OCI-LY3 (cell line): ENCODE data around the gene CAB39.

Experiments used
- H2AFZ ChIP-seq: fragments of 200-600, 300-600 bp; shearing (Covaris generic); 2 replicates; pipeline ENCODE4 v1.6.0; 2014; ENCODE audit warnings: antibody characterized with exemption, low read depth, low read length
- H3K27ac ChIP-seq: fragments of 200-600, 300-600 bp; sonication (generic); 2 replicates; pipeline ENCODE4 v1.5.1; 2014; ENCODE audit warnings: mild to moderate bottlenecking, low read length, moderate library complexity, mixed read lengths
- H3K27me3 ChIP-seq: fragments of 200-600, 300-600 bp; sonication (generic); 2 replicates; pipeline ENCODE4 v1.6.1; 2014; ENCODE audit warnings: low read depth, low read length, mixed read lengths
- H3K36me3 ChIP-seq: fragments of 200-600, 300-600 bp; sonication (generic); replicated peaks from 2 replicates; pipeline ENCODE3; 2014; ENCODE audit warnings: low read depth, low read length, mixed read lengths
- H3K4me1 ChIP-seq: fragments of 300-600, 200-600 bp; sonication (generic); 2 replicates; pipeline ENCODE4 v1.6.1; 2014; ENCODE audit warnings: low read length, mixed read lengths
- H3K4me2 ChIP-seq: fragments of 200-600, 300-600 bp; sonication (generic); 2 replicates; pipeline ENCODE4 v1.6.1; 2014; ENCODE audit warnings: low read length, mixed read lengths
- H3K4me3 ChIP-seq: fragments of 300-600, 200-600 bp; sonication (generic); 2 replicates; pipeline ENCODE4 v1.5.1; 2014; ENCODE audit warnings: antibody characterized with exemption, mild to moderate bottlenecking, low read length, moderate library complexity
- H3K79me2 ChIP-seq: fragments of 300-600, 200-600 bp; shearing (Covaris generic); 2 replicates; pipeline ENCODE4 v1.6.1; 2014; ENCODE audit warnings: mild to moderate bottlenecking, low read length, mixed read lengths
- H3K9ac ChIP-seq: fragments of 300-600, 200-600 bp; shearing (Covaris generic); 2 replicates; pipeline ENCODE4 v1.6.0; 2014; ENCODE audit warnings: mild to moderate bottlenecking, low read length, moderate library complexity
- H3K9me3 ChIP-seq: fragments of 200-600, 300-600 bp; shearing (Covaris generic); 2 replicates; pipeline ENCODE4 v1.6.1; 2014; ENCODE audit warnings: low read length, mixed read lengths; ENCODE audit not compliant: insufficient read depth
- H4K20me1 ChIP-seq: fragments of 200-600, 300-600 bp; sonication (generic); 2 replicates; pipeline ENCODE4 v1.6.1; 2016; ENCODE audit warnings: low read length, mixed read lengths; ENCODE audit not compliant: insufficient read depth
- EZH2phosphoT487 ChIP-seq: fragments of 200-600 bp; shearing (Covaris generic); IDR thresholded peaks from 2 replicates; pipeline ENCODE4 v1.6.1; 2018; ENCODE audit warnings: antibody characterized with exemption, mixed run types, low read depth
- TF ChIP-seq, protein P1 (sequence below): fragments of 200-600, 300-600 bp; sonication (generic); IDR thresholded peaks from 2 replicates; pipeline ENCODE4 v1.5.1; 2014; ENCODE audit warnings: antibody characterized with exemption, low read length, low read depth

Gene CAB39

DNA sequence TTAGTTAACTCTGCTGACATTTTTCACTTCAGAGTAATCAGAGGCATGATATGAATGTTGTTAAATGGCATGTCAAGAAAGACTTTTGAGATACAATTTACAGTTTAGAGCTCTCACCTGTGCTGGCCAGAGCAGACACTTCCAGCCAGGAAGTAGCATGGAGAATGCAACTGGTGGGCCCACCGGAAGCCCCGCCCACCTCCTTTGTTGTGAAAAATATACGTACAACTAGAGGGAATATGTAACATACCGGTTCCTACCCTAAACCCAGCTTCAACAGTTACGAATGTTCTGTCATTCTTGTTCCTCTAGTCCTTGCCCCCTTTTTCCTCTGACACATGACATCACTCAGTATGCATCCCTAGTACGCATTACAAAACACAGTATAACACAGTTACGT lies 81.9 kb downstream of the CAB39 start:
- H3K27ac ChIP-seq: no peak overlapping the region
- no peaks in the 10 kb centered on the region for H3K27me3 ChIP-seq
- peaks cover 15% of the 10 kb centered on the region for H4K20me1 ChIP-seq
- H2AFZ ChIP-seq: no peak overlapping the region
- no peak overlapping the region for H3K4me2 ChIP-seq
- peaks cover 62% of the 10 kb centered on the region for H3K36me3 ChIP-seq
- peaks cover 53% of the 10 kb centered on the region for H3K79me2 ChIP-seq
- H3K9me3 ChIP-seq: no peaks in the 10 kb centered on the region
- H3K9ac ChIP-seq: no peak overlapping the region
- no peak overlapping the region for H3K4me3 ChIP-seq
- no peak for TF ChIP-seq EZH2phosphoT487
- TF ChIP-seq, protein P1, sequence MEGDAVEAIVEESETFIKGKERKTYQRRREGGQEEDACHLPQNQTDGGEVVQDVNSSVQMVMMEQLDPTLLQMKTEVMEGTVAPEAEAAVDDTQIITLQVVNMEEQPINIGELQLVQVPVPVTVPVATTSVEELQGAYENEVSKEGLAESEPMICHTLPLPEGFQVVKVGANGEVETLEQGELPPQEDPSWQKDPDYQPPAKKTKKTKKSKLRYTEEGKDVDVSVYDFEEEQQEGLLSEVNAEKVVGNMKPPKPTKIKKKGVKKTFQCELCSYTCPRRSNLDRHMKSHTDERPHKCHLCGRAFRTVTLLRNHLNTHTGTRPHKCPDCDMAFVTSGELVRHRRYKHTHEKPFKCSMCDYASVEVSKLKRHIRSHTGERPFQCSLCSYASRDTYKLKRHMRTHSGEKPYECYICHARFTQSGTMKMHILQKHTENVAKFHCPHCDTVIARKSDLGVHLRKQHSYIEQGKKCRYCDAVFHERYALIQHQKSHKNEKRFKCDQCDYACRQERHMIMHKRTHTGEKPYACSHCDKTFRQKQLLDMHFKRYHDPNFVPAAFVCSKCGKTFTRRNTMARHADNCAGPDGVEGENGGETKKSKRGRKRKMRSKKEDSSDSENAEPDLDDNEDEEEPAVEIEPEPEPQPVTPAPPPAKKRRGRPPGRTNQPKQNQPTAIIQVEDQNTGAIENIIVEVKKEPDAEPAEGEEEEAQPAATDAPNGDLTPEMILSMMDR: no peak
- H3K4me1 ChIP-seq: peaks cover 22% of the 10 kb centered on the region

GRCh38 chr2:230795856-230796255 lies 83.2 kb downstream of the CAB39 start:
- H3K79me2 ChIP-seq: peaks cover 42% of the 10 kb centered on the region

GRCh38 chr2:230796280-230796862 lies 83.7 kb downstream of the CAB39 start:
- TF ChIP-seq, protein P1: no peak
- no peak for TF ChIP-seq EZH2phosphoT487
- Histone ChIP-seq H3K4me3 (no peak overlapping the region), H3K9ac (no peak overlapping the region), H3K4me2 (no peak overlapping the region), H3K79me2 (peaks cover 38% of the 10 kb centered on the region), H3K27ac (no peak overlapping the region), H3K27me3 (no peaks in the 10 kb centered on the region), H3K36me3 (peaks cover 59% of the 10 kb centered on the region), H3K4me1 (peaks cover 22% of the 10 kb centered on the region), H4K20me1 (peaks cover 5% of the 10 kb centered on the region; the same call in 1 of the 2 replicates), H3K9me3 (no peaks in the 10 kb centered on the region), H2AFZ (no peak overlapping the region)

More at GRCh38 chr2:230795856-230796255, 83.2 kb downstream of the CAB39 start:
- Histone ChIP-seq H3K9me3 (no peaks in the 10 kb centered on the region), H3K36me3 (peaks cover 59% of the 10 kb centered on the region), H3K9ac (no peak overlapping the region), H3K4me3 (no peak overlapping the region), H2AFZ (no peak overlapping the region), H3K27me3 (no peaks in the 10 kb centered on the region), H3K4me1 (peaks cover 22% of the 10 kb centered on the region), H3K27ac (no peak overlapping the region), H4K20me1 (peaks cover 7% of the 10 kb centered on the region; the same call in 1 of the 2 replicates), H3K4me2 (no peak overlapping the region)
- no peak for TF ChIP-seq EZH2phosphoT487
- TF ChIP-seq, protein P1: no peak

GRCh38 chr2:230797515-230798495 lies 85.2 kb downstream of the CAB39 start:
- H3K4me2 ChIP-seq: no peak overlapping the region
- H3K4me1 ChIP-seq: peaks cover 22% of the 10 kb centered on the region

More at GRCh38 chr2:230797515-230798495, 85.2 kb downstream of the CAB39 start:
- Histone ChIP-seq H3K27me3 (no peaks in the 10 kb centered on the region), H3K36me3 (peaks cover 45% of the 10 kb centered on the region), H3K79me2 (peaks cover 31% of the 10 kb centered on the region), H3K27ac (peak overlapping the region; percentile 35), H3K9ac (no peak overlapping the region), H4K20me1 (no peaks in the 10 kb centered on the region), H2AFZ (no peak overlapping the region), H3K9me3 (no peaks in the 10 kb centered on the region), H3K4me3 (no peak overlapping the region)
- TF ChIP-seq, protein P1: no peak
- TF ChIP-seq EZH2phosphoT487: no peak
